HG03159 (cell line): Measurements from ENCODE around the gene IQSEC1.

Experiments used
- ATAC-seq: cut with Tn5 transposase; IDR thresholded peaks from one replicate; pipeline ENCODE4 v1.9.1; 2021; ENCODE audit warnings: mild to moderate bottlenecking, moderate library complexity; ENCODE audit not compliant: unreplicated experiment

The IQSEC1 gene

DNA sequence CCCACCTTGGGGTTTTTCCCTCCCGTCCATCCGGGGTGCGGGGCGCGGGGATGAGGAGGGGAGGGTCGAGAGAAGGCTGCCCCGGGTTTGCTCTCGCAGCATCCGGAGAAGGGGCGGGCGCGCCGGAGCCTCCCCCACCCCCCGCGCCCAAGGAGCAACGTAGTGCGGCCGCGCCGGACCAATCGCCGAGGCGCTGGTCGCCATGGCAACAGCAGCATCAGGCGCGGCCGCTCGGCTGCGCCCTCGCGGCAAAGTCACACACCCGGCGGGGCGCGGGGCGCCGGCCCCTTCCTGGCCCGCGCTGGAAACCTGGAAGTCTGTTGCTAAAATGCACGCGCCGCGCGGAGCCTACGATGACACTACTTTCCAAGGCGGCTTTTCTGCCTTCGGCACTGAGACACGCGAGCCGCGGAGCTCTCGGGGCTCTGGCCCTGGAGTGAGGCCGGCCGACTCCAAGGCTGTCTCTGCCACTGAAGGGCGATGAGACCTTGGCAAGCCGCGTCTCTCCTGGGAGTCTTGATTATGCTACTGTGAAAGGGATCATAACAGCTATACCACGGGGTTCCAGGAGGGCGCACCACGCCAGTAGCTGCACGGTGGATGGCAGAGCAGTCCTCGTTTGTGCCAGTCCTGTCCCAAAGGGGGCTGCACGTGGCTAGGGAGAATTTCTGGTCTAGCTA, at the start of gene IQSEC1:
Gene IQSEC1 (minus strand): TSS at position 104 of the 680 bp plus-strand sequence. CDS start 415 bp downstream, outside the sequence.
- ATAC-seq, result peak; percentile 51

DNA sequence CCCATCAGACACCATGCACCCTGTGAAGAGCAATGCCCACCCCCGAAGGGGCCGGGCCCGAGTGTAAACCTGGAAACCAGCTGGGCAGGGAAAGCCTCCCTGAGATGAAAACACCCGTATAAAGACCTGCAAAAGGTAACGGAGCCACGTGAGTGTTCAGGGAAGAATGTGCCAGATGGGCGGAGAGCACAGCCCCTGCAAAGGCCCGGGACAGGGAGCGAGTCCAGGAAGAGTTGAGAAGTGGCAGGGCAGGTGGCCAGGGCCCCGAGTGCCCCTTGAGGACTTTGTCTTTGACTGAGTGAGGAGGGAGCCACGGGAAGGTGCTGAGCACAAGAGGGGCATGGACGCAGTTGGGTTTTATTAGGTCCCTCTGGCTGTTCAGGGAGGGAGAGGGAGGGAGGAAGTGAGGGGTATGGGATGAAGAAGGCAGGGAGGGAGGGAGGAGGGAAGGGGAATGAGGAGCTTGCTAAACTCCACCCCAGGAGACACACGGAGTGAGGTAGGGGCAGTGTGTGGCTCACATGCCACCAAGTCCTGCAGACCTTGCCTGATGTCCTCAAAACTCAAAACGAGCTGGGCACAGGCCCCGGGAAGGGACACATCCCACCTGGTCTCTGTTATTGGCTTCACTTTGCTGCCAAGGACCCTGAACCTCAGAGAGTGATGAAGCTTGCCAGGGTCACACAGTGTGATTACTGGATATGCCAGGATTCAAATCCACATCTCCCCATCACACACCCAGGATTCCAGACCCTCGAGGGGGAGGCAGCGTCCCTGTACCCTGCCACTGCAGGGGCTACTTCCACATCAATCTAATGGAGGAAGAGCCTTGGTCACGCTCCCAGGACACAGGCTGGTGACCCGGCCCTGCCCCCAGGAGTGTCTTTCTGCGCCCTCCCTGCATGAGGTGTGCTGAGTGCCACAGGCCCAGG, 49.1 kb upstream of the IQSEC1 start:
- no peak for ATAC-seq

DNA sequence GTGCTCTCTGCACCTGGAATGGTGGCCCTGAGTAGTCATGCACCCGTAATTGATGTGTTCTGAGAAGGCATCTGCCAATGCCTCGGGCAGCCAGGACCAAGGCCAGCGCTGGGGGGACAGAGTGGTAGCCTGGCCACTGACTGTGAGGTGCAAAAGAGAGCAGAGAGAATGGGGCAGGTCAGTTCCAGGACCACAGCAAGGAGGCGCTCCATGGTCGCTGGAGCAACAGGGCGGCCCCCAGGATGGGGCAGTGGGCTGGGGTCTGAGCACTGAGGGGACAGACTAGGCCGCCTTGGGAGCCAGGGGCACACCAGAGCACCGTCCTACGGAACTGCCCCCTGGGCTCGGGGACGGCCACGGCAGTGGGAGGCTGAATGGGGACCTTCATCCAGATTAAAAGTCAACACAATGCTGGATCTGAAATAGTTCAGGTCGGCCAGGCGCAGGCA, 48.3 kb upstream of the IQSEC1 start:
- ATAC-seq, result no peak

- ATAC-seq, result no peak
Observed at GRCh38 chr3:13120928-13121552, 47.8 kb upstream of the IQSEC1 start.

DNA sequence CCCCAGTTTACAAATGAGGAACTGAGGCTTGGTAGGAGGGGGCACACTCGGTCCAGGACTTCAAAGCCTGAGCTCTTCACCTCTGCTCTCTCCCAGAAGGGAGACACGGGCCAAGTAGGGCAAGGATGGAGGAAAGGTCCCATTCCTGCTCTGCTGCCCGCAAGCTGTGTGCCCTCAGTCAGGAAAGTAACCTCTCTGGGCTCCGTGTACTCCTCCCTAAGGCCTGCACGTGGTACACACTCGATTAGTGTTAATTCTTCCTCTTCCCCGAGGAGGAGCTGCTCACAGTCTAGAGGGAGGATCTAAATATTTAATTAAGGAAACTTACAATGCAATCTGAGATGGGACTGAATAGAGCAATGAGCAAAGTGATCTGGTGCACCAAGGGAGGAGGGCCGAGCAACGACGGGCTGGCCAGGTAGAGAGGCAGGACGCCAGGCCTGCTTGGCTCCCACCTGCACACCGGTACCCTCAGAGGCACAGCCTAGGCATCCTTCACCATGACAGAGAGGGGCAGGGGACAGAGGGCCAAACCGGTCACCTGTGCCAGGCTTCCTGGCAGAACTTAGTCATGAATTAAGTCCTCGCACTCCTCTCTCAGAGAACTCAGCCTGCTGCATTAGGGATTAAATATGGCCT, 47.2 kb upstream of the IQSEC1 start:
- no peak for ATAC-seq

DNA sequence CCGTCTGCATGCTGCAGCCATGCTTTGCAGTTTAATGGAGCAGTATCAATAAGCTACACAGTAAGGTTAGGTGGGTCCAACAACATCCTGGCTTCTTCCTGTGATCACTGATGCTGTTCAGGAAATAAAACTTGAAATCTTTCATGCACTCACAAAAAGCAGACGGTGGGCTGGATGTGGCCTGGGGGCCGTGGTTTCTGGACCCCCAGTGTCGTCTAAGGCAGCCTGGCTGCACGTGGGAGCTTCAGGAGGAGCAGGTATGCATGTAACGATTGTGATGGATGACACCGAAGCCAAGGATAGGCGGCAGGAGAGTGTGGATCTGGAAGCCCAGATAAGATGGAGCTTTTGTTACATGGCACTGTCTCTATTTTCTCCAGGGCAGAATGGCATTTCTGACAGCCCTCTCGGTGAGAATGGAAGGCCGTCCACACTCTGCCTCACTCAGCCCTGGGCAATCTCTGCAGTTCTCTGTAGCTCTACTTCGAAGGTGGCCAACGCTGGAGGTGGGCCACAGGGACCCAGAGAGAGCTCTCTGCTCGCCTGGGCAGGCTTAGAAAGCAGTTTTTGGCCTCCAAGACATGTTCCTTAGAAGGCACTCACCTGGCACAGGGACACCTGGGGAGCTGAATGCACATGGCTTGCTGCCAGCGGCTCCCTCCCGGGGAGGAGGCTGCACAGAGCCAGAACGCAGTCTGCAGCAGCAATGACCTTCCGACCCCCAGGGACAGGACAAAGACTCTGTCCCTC, 46.4 kb upstream of the IQSEC1 start:
- ATAC-seq, result no peak

DNA sequence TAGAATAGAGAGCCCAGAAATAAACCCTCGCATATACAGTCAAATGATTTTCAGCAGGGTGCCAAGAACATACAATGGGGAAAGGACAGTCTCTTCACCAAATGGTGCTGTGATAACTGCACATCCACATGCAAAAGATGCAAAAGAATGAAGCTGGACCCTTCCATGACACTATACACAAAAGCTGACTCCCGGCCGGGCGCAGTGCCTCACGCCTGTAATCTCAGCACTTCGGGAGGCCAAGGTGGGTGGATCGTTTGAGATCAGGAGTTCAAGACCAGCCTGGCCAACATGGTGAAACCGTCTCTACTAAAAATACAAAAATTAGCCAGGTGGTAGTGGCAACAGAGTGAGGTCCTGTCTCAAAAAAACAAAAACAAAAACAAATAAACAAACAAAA, 43.2 kb upstream of the IQSEC1 start:
- ATAC-seq, result no peak

GRCh38 chr3:13115991-13116390, 42.8 kb upstream of the IQSEC1 start:
- no peak for ATAC-seq

DNA sequence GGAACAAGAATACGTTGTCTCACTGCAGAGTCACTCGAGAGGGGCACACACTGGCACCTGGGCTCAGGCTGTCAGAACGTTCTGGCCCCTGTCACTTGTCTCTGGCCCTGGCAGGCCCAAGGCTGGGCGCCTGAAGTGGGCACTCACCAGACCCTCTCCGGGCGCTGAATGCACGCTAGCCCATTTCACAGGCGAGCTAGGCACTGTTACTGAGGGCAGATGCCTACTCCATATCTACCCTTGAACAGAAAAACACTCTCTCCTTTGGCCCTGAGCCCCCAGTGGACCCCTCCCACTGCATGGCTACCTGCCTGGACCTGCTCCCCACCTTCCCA, 42.3 kb upstream of the IQSEC1 start:
- no peak for ATAC-seq

DNA sequence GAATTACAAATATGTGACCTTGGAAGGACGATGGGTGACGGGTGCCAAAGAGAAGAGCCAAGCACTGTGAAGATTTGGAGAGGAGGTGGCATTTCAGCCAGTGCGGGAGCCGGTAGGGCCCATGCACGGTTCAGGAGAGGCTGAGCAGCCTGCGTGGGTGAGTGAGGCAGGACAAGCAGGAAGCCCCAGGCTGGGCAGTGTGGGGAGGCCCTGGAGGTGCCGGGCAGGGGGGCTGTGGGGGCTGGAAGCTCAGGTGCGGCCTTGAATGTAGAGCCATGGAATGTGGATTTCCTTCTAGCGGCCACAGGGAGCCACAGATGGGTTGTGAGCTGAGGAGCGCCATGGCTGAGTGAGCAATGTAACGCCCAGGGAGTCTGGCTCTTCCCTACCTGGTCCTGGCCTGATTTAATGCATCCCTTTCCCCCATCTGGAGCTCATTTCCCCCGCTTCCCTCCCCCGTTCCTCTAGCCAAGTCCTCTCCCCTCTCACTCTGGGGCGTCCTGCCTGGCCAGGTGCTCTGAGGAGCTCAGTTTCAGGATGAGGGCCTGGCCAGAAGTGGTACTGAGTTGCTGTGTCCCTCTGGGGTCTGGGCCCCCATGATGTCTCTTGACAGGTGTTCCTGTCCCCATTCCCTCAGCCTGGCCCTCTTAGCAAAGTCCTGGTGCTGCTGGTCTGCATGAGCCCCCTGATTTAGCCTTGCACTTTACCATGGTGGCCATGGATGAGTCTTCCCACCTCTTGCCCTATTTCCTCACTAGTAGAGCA, 41.8 kb upstream of the IQSEC1 start:
- ATAC-seq, result no peak

DNA sequence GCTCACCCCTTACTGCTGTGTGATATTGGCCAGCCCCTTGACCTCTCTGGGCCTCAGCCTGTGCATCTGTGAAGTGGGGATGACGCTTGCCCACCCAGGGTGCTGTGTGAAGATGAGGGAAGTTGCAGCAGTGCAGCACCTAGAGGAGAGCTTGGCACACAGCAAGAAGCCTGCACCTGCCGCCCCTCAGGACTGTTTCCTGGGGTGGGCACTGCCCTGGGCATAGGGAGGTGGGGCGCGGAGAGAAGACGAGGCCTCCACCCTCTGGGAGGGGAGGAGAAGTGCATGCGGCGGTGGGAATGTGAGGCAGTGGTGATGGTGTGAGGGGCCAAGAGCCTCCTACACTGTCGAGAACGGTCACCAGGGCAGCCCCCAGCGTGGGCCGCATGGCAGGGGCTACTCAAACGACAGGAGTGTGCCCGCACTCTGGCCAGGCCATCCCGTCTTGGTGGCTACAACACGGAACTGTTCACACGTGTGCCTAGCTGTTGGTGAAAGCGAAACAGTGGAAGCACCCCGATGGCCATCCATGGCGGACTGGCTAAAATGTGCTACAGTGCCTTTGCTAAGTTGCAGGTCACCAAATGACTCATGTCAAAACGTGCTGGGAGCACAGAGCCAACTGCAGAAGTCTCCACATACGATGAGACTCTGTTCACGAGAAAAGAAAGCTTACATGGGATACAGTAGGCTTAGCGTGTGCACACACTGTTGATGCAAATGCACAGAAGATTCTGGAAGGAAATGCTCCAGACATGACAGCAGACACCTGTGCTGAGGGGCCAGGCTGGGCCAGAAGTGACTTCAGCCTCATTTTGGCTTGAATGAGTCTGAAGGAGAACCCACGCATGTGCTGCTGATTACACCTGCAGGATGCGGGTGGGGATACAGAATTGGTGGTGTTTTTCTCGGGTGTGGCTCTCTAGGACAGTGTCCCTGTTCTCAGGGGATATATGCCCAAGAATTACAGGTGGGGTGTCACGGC, 40.4 kb upstream of the IQSEC1 start:
- no peak for ATAC-seq

- ATAC-seq, result no peak
Observed at GRCh38 chr3:13112521-13113345, 39.5 kb upstream of the IQSEC1 start.

DNA sequence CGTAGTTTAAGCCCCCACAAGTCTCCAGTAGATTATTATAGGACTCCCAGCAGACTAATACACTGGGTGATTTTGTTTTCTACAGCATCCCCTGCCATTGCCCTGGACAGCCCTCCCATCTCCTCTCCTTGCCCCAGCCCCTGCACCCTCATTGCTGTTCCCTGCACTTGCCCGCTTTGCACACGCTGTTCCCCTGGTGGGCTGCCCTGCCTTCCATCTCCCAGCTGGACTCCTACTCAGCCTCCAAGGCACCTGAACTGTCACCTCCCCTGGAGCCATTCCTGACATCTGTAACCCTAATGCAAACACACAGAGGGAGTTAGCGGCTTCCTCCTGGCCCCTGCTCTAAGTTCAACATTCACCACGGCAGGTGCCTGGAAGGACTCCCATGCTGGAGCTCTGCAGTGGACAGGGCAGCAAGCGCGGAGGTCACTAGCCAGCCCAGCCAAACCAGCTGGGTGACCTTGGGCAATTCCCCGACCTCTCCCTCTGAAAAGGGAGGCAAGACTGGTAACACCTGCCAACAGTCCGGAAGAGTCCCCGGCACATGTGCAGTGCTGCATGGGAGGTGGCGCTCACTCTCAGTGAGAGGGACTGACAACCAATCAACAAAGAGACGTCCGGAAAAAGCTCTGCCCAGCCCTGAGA, 38.8 kb upstream of the IQSEC1 start:
- ATAC-seq, result no peak

GRCh38 chr3:13111173-13111872, 38.1 kb upstream of the IQSEC1 start:
- peak; percentile 27 for ATAC-seq

DNA sequence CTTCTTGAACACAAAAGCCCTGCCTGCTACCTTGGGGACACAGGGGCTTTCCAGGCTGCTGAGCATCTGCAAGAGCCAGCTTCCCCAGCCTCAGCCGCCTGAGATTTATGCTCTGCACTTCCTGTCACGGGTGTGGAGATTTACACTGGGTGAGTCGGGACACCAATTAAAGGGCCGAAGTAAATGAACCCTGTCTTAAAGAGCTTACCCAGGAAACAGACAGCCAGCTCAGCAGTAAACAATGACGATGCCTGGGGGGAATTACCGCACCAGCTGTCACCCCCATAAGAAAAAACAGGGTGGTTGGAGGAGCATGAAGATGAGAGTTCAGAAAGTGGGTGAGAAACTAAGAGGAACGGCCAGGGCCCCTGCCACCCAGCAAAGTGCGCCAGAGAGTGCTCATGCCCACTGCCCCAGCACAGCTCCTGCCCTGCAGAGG, 37.5 kb upstream of the IQSEC1 start:
- peak; percentile 82 for ATAC-seq

- no peak for ATAC-seq
Observed at GRCh38 chr3:13109516-13109915, 36.3 kb upstream of the IQSEC1 start.

GRCh38 chr3:13108861-13109260, 35.6 kb upstream of the IQSEC1 start:
- no peak for ATAC-seq
